HG03460 (cell line): Measurements from ENCODE around the gene TMEM37.
A peak's percentile ranks its signal among the peaks of the same experiment; 100 is the strongest.
"Not testable (repeated sequence)": the region's sequence is repeated elsewhere in the genome, so short reads cannot be mapped to it uniquely, and the experiment has no call there.

Experiments used
- ATAC-seq: cut with Tn5 transposase; IDR thresholded peaks from one replicate; pipeline ENCODE4 v1.9.1; 2021; ENCODE audit not compliant: unreplicated experiment

Gene TMEM37

GRCh38 chr2:119431155-119431975 is at the start of gene TMEM37:
TSS of gene TMEM37 (plus strand) at chr2:119431854. CDS start at chr2:119431904, 50 bp downstream.
- ATAC-seq: peak; percentile 60

GRCh38 chr2:119383410-119384140 is 48.1 kb upstream of the TMEM37 start:
- no peak for ATAC-seq

- no peak for ATAC-seq
Measured at GRCh38 chr2:119384971-119385370, 46.7 kb upstream of the TMEM37 start.

GRCh38 chr2:119385466-119385865 is 46.2 kb upstream of the TMEM37 start:
- ATAC-seq: no peak

GRCh38 chr2:119387381-119388129 is 44.1 kb upstream of the TMEM37 start:
- ATAC-seq: peak; percentile 84

- no peak for ATAC-seq
Measured at GRCh38 chr2:119389615-119390306, 41.9 kb upstream of the TMEM37 start.

GRCh38 chr2:119393971-119394748 is 37.5 kb upstream of the TMEM37 start:
- ATAC-seq: no peak

GRCh38 chr2:119397196-119397595 is 34.5 kb upstream of the TMEM37 start:
- ATAC-seq: no peak

GRCh38 chr2:119402106-119402505 is 29.5 kb upstream of the TMEM37 start:
- ATAC-seq: no peak

- no peak for ATAC-seq
Measured at GRCh38 chr2:119402645-119403560, 28.8 kb upstream of the TMEM37 start.

- not testable (repeated sequence) for ATAC-seq
Measured at GRCh38 chr2:119403618-119404017, 28.0 kb upstream of the TMEM37 start.

- no peak for ATAC-seq
Measured at GRCh38 chr2:119405151-119405550, 26.5 kb upstream of the TMEM37 start.

GRCh38 chr2:119407430-119408220 is 24.0 kb upstream of the TMEM37 start:
- ATAC-seq: no peak

- ATAC-seq: no peak
Measured at GRCh38 chr2:119408221-119408619, 23.4 kb upstream of the TMEM37 start.

- ATAC-seq: no peak
Measured at GRCh38 chr2:119409506-119409905, 22.1 kb upstream of the TMEM37 start.

GRCh38 chr2:119414894-119415293 is 16.8 kb upstream of the TMEM37 start:
- no peak for ATAC-seq

GRCh38 chr2:119415630-119416029 is 16.0 kb upstream of the TMEM37 start:
- no peak for ATAC-seq

- ATAC-seq: no peak
Measured at GRCh38 chr2:119416299-119416923, 15.2 kb upstream of the TMEM37 start.
